ENCODE measurements around the gene EFEMP2.
A peak's percentile ranks its signal among the peaks of the same experiment; 100 is the strongest.

EFEMP2 gene

DNA sequence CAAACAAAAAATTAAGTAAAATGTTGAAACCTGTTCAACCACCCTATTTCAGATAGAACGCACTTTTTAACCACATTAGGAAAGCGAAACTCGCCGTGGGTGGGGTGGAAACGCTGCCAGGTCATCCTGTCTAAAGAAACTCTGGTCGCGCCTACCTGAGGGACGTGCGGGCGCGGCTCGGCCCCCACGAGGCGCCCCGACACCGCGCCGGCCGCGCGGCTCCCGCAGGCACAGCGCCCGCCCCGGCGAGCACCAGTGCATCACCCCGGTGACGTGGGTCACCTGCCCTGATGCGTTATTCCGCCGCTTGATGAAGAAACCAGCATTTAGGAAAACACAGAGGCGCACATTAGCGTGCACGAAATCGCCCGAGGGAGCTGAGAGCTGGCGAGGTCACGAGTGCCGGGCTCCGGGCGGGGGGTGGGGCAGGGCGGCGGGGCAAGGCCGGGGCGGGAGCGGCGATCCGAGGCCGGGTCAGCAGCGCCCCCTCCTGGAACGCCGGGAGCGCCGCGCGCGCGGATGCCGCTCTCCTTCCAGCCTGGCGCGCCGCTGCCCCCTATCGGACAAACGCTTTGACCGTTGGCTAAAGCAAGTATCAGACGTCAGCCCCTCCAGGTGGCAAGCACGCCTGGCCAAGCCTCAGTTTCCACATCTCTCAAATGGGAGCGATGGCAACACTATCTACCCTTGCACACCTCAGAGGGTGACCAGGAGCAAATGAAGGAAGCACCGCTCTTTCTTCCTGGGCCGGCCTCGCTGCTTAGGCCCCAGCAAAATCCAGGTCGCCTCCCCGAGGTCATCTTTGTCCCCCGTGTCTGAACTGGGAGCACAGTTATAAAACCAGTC lies 54.5 kb downstream of the EFEMP2 start:
- peak; percentile 91 to 95 for DNase-seq

DNA sequence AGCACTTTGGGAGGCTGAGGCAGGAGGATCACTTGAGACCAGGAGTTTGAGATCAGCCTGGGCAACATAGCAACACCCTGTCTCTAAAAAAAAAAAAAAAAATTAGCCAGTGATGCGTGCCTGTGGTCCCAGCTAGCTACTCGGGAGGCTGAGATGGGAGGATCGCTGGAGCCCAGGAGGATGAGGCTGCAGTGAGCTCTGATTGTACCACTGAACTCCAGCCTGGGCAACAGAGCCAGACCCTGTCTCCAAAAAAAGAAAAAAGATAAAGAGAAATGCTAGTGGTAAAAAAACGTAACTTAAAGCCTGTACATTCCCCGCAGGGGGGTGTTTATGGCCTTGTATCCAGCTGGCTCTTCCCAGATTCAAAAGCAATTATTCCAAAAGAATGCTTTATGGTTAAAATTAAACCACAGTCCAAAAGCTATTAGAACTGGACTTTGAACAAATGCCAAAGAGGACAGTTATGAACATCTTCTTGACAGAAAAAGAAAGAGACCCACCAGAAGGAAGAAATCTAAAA lies 55.2 kb downstream of the EFEMP2 start:
- no peak for DNase-seq

DNA sequence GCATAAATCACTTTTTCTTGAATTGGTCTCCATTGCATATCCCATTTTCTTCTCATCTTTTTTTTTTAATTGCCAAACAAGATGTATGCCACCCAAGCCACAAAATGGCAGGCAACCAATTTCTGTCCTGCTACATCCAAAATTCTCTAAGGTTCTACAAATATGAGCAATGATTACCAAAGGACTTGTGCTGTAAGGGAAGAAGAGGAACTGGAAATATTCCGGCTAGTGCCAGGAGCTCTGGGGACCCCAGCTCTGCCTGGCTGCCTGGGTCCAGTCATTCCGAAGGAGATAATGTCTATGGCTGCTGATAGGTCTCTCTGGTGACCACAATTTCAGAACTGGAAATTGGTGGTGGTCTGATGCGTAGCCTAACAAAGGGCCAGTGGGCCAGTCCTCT lies 55.9 kb downstream of the EFEMP2 start:
- DNase-seq: no peak

Measured in activated CD4-positive, alpha-beta T cell treated with anti-CD3 and anti-CD28 coated beads for 4 hours (primary cell).